IPS DF 4.7 (cell line): Measurements from ENCODE around the gene KCNN3.
A peak's percentile ranks its signal among the peaks of the same experiment; 100 is the strongest.
"Not testable (repeated sequence)": the region's sequence is repeated elsewhere in the genome, so short reads cannot be mapped to it uniquely, and the experiment has no call there.

Source experiments
- DNase-seq: peaks from one replicate; pipeline ENCODE4 v3.0.0-alpha.2; 2013; ENCODE audit warnings: low spot score; ENCODE audit errors: extremely low read depth

The KCNN3 gene

DNA sequence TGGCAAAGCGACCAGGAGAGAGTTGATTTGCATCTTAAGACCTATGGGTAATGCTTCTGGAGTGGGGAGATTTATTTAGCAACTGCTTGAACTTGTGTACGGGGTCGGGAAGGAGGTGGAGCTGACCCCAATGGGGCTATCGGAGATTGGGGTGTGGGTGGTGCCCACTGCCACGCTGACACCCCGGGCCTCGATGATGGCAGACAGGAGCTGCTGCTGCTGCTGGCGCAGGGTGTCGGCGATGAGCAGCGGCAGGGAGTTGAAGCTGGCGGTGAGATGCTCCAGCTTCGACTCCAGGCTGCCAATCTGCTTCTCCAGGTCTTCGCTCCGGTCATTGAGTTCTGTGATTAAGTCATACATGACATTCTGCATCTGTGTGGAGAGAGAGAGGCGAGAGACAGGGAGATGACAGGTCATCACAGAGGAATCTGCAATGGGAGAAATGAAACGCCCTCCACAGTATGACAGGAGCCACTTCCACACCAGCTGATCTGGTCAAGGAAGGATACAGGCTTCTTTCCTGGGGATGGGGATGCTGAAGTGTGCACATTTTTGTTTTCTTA lies 162.1 kb downstream of the KCNN3 start:
- DNase-seq, result no peak

DNA sequence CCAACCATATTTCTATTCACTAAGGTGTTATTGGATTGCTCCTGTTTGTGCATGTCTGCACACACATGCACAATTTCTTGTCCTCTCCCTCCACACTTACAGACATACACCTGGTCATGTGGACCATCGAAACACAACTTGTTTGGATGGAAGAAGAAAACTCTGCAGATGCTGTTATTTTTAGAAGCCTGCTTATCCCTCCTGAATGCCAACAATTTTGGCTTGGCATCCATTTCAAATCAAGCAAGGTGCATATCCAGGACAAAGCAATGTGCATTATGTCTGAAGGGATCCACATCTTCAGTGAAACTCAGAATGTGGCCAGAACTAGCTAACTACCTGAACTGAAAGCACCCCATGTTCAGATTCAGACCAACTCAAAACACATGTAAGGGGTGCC lies 163.2 kb downstream of the KCNN3 start:
- no peak for DNase-seq

DNA sequence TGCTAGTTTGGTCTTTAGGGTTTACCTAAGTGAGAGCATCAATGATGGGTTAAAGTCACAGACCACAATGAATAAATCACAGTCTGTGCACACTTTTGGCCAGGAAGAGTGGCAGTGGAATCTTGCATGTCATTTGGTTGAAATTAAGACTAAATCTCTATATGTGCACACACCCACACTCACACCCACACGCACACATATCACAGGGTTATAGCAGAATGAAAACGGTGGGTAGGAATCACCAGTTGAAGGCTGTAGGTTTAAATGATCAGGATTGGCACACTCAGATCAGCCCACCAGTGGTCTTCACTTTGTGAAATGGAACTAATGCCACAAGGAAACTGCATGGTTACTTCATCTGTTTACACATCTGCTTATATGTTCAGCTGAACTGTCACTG lies 164.5 kb downstream of the KCNN3 start:
- no peak for DNase-seq

DNA sequence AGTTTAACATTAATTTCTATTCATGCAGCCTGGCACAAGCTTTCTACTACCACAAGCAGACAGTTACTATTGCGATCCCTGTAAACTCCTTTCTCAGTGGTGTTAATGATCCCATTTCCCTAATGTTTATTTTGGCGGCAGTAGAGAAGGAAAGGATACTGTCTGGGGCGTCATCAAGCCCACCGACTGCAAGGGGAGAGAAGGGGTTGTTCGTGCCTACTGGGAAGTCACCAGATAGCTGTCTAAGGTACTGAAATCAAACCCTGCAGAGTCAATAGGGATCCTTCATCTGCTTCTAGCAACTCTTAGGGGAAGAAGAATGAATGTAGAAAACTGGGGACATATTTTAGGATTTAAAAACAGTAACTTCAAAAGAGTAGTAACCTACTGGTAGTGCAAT lies 166.9 kb downstream of the KCNN3 start:
- no peak for DNase-seq

DNA sequence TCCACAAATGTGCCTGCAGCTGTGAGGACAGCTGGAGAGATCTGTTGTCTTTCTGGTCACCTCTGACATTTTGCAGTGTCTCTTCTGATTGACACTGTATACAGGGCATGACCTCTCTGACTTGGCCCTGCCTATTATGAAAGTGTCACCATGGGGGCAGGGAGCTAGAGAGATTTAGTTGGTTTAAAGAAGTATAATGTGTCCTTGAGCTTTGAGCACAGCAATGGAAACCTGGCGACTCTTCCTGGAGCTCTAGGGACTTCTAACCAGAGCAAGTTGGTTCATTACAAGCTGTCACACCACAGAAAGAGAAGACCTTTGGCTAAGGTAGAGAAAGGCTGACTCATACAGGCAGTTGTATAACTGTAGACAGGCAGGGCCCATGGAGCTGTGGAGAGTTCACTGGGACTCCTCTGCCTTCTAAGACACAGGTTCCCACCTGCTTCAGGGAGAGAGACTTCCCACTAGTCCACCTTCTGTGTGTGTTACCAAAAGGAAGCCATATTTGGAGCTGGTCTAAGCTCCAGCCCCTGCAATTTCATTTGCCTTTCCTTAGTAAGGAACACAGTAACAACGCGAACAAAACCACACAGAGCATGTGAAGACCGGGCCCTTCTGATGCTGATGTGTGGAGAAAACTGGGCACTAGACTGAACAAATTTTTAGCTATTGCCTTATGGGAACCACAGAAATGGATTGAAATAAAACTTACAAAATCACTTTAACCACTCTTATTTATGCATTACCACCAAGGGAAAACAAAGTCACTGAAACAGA lies 171.6 kb downstream of the KCNN3 start:
- no peak for DNase-seq

DNA sequence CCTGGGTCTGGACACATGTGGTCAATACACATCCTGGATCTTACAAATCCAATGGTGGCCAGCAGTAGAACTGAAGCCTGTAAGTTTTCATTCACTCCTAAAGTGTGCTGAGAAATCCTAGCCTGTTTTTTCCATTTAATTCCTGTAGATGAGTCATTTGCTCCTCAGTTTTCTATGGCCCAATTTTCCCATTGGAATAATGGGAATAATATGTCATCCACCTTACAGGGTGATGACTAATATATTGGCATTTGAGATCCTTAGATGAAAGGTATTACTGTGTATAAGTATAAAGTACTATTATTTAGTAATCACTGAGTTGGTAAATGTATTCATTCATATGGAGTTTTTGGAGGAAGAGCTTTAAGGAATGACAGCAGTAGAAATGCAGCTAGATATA lies 172.4 kb downstream of the KCNN3 start:
- no peak for DNase-seq

DNA sequence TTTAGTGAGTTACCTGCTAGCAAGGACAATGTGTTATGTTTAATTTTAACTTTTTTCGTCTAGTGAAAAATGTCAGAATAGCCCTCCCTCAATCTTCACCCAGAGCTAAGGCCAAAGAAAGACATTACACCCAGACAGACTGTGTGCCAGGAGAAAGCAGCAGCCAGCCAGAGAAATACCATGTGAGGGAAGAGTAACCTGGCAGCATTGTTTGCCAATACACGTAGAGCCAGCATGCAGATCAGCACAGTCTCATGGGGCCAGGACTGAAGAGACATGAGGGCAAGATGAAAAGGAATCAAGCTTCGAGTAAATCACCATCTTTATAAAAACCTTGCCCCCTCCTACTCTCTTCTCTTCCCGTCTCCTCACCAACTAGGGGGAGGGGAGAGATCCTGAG lies 173.6 kb downstream of the KCNN3 start:
- no peak for DNase-seq

DNA sequence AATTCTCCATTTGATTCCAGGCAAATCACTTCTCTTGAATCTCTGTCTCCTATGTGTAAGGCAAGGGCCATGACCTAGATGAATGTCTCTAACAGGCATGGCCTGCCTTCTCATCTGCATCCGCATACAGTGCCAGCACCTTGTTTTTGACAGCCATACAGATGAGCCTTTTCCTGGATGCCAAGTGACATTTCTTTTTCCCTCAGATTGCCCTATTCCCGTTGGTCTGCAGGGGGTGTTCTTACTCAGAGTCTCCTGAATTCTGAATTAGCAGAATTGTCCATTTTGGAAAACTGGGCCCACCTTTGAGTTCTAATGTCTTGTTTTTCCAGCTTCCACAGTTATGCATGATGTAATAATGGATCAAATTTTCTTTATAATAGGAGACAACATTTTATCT lies 174.1 kb downstream of the KCNN3 start:
- DNase-seq, result no peak

DNA sequence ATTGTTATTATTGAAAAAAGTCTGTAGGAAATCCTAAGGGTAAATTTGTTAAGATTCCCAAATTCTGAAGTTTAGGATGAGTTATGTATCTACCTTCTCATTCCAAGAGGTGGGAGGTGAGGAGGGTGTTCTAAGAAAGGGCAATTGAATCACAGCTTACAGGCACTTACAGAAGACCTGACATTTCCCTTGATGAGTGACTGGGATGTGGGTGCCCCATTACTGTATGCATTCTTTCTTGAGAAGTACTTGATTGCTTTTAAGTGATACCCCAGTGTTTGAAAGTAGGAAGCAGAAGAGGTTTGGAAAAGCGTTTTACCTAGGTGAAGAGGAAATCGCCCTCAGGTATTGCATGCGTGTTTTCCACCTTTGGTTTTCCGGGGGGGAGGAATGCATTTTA lies 175.1 kb downstream of the KCNN3 start:
- DNase-seq, result no peak

DNA sequence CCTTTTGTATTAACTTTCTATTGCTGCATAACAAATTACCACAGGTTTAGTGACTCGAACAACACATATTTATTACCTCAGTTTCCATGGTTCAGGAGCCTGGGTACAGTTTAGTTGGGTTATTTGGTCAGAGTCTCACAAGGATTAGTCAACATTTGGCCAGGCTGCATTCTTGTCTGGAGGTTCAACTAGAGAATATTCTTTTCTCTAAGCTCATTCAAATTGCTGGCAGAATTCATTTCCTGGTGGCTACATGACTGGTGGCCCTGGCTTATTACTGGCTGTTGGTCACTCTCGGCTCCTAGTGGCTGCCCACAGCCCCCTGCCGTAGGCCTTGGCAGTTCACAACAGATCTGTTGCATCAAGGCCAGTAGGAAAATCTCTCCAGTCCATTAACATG lies 181.0 kb downstream of the KCNN3 start:
- DNase-seq, result no peak

DNA sequence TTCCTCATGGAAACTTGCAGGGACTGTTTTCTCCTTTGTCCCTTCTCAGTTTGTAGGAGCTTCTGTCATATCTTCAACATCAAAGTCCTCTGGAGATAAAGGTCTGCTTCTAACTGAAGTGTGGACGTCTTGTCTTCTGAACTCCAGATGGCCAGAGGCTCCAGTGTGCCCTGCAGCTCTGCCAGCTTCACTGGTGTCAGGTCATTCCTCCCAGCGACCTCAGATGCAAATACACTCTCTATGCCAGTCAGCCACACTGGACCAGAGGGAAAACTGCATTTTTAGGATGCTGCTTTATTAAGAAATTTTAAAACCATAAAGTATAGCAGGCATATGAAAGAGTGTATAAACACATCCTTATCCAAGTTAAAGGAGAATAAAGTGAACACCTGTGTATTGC lies 183.6 kb downstream of the KCNN3 start:
- no peak for DNase-seq

DNA sequence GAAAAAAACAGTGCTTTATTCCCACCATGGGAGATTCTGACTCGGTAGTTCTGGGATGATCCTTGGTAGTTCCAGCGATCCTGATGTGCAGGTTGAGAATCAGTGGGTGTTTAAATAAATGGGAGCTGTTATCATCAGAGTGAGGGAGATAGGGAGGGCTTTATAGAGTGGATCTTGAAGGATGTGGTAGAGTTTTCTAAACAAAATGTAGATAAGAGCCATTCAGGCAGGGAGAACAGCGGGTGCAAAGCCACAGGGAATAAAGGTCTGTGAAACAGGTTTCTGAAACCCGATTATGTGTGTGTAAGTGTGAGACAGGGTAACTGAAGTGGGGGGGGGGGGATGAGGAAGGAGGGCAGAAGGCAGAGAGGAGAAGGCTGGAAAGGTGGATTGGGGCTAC lies 186.3 kb downstream of the KCNN3 start:
- DNase-seq, result no peak

DNA sequence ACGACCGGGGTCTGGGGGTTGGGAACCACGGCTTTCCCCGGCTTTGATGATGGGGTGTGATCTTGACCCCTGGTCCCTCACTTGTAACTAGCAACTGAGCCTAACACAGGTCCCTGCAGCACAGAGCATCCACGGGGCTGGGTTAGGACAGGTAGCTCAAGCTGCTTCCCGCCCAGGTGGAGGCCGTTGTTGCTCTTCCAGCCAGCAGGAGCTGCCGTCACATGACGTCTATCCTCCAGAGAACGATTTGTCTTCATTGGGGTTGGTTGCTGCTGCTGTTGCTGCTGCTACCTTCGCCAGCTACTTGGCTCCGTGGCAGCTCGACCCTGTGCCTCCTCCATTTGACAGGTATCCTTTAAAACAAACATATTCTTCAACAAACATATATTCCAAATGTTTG lies 187.8 kb downstream of the KCNN3 start:
- no peak for DNase-seq

DNA sequence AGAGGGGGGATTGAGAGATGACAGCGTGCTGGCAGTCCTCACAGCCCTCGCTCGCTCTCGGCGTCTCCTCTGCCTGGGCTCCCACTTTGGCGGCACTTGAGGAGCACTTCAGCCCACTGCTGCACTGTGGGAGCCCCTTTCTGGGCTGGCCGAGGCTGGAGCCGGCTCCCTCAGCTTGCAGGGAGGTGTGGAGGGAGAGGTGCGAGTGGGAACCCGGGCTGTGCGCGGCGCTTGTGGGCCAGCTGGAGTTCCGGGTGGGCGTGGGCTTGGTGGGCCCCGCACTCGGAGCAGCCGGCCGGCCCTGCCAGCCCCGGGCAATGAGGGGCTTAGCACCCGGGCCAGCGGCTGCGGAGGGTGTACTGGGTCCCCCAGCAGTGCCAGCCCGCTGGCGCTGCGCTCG lies 192.2 kb downstream of the KCNN3 start:
- not testable (repeated sequence) for DNase-seq

DNA sequence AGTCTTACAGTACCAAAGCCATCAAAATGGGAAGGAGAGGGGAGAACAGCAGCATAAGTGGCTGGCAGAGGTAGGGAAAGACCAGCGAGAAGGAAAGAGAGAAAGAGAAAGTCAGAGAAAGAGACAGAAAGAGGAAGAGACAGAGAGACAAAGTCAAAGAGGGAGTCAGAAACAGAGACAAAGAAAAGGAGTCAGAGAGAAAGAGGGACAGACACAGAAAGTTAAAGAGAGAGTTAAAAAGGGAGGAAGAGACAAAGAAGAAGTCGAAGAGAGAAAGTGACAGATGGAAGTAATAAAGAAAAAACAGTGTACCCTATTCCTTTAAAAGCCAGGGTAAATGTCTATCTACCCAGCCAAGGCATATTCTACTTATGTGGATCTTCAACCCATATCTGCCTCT lies 193.2 kb downstream of the KCNN3 start:
- DNase-seq, result not testable (repeated sequence)

DNA sequence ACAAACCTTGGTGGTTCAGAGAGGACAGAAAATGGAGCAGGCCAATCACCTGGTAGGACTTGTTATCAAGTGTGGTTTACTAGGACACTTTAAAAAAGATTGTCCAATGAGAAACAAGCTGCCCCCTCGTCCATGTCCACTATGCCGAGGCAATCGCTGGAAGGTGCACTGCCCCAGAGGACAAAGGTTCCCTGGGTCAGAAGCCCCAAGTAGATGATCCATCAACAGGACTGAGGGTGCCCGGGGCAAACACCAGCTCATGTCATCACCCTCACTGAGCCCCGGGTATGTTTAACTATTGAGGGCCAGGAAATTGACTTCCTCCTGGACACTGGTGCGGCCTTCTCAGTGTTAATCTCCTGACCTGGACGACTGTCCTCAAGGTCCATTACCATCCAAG lies 195.6 kb downstream of the KCNN3 start:
- not testable (repeated sequence) for DNase-seq

DNA sequence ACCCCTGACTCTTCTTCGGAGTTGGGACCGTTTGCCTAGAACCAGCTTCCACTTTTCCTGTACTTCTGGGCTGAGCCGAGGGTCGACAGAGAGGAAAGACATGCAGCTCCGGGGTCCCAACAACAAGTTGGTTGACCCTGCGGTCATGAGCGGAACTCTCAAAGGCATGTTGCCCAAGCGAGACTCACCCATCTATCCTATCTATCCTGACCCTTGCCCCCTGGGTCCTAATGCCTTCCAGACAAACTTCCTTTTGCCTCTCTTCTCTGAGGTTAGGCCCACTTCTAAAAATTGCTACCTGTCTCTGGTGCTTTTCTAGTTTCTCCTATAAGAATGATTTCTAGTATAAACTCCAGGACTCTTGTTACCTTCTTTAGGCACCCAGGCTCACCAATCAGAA lies 197.8 kb downstream of the KCNN3 start:
- DNase-seq, result not testable (repeated sequence)

DNA sequence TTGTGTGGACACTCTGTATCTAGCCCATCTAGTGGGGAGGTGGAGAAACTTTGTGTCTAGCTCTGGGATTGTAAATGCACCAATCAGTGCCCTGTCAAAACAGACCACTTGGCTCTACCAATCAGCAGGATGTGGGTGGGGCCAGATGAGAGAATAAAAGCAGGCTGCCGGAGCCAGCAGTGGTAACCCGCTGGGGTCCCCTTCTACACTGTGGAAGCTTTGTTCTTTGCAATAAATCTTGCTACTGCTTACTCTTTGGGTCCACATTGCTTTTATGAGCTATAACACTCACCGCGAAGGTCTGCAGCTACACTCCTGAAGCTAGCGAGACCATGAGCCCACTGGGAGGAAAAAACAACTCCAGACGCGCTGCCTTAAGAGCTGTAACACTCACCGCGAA lies 198.7 kb downstream of the KCNN3 start:
- DNase-seq, result not testable (repeated sequence)

DNA sequence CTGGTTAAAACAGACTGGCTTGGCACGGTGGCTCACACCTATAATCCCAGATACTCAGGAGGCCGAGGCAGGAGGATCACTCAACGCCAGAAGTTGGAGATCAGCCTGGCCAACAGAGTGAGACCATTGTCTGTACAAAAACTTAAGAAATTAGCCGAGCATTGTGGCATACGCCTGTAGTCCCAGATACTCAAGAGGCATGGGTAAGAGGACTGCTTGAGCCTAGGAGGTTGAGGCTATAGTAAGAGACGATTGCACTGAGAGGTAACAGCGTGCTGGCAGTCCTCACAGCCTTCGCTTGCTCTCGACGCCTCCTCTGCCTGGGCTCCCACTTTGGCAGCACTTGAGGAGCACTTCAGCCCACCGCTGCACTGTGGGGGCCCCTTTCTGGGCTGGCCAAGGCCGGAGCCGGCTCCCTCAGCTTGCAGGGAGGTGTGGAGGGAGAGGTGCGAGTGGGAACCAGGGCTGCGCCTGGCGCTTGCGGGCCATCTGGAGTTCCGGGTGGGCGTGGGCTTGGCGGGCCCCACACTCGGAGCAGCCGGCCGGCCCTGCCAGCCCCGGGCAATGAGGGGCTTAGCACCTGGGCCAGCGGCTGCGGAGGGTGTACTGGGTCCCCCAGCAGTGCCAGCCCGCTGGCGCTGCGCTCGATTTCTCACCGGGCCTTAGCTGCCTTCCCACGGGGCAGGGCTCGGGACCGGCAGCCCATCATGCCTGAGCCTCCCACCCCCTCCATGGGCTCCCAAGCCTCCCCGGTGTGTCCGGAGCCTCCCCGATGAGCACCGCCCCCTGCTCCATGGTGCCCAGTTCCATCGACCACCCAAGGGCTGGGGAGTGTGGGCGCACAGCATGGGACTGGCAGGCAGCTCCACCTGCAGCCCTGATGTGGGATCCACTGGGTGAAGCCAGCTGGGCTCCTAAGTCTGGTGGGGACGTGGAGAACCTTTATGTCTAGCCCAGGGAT lies 199.5 kb downstream of the KCNN3 start:
- not testable (repeated sequence) for DNase-seq

DNA sequence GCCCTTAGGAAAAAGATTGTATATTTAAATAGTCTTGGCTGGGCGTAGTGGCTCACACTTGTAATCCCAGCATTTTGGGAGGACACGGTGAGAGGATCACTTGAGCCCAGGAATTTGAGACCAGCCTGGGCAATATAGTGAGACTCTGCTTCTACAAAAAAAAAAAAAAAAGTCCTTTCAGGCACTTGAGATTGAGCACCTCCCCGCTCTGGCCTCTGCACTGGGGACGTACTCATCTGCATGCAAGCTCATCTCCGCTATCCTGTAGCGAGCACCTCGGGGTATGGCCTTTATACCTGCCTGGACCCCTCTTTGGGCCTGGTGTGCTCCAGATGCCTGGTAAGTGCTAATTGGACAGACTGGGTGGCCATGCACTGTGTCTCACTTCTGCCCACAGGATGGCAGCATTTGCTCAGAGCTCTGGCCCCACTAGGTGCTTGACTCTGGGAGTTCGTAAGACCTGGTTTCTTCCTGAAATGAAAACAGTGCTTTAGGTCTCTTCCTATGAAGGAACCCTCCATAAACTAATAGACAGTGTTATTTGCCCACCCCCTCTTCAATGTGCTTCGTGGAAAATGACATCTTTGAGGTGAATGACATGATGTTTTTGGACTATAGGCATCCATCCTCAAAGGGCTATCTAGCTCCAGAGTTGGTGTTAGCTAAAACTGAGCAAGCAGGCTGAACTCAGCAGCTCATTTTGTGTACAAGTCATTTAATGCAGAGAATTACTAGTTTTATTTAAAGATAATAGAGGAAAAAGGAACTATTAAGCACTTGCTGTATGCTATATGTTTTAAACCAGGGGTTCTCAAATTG lies 200.4 kb downstream of the KCNN3 start:
- DNase-seq, result peak; percentile 66

DNA sequence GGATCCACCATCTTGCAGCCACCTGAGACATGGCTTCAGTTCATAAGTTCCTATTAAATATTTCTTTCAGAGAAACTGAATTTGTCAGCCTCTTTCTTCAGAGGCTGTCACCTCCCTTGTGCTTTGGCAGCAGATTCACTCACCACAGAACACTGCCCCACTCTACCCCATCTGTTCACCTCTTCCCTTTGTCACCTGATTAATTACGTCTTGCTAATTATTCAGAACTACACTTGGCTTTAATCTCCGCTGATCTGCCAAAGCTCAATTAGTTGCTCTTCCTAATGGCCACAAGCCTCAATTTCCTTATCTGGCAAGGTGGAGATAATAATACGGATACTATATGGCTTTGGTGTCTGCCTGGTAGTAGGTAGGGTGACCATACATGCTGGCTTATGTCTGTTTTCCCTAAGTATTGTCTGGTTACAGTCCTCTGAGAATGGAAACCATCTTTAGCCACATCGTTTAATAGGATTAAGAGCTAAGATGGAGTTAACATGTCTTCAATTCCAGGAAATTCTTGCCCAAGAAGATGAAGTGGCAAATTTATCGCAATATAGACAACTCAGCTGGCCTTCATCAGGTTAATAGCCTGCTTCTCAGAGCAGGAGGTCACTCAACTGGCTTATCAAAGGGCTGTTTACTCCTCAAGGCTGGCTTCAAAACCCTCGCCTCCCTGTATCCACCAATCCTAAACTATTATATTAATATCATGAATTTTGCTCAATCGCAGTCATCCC lies 203.9 kb downstream of the KCNN3 start:
- no peak for DNase-seq
